DND-41 (cell line): ENCODE results near the gene MBLAC2.

Experiments
- ATAC-seq: fragments of 200-7000 bp; cut with Tn5 transposase; 3 replicates; pipeline ENCODE4 v1.9.1; 2021; ENCODE audit warnings: low read depth; ENCODE audit not compliant: insufficient read depth
- DNase-seq: peaks from one replicate; pipeline ENCODE4 v3.0.0-alpha.2; 2020
- H2AFZ ChIP-seq: 2 replicates; pipeline ENCODE4 v1.6.0; 2012; ENCODE audit warnings: low read depth, low read length
- H3K27ac ChIP-seq: 2 replicates; pipeline ENCODE4 v1.5.1; 2012; ENCODE audit warnings: low read length, inconsistent platforms
- H3K27me3 ChIP-seq: fragments of 200-600 bp; sonication (generic); 2 replicates; pipeline ENCODE4 v1.6.0; 2012; ENCODE audit warnings: low read length, mild to moderate bottlenecking, inconsistent platforms; ENCODE audit not compliant: insufficient read depth, poor library complexity
- H3K36me3 ChIP-seq: 2 replicates; pipeline ENCODE4 v1.5.1; 2012; ENCODE audit warnings: low read length, inconsistent platforms; ENCODE audit not compliant: insufficient read depth
- H3K4me1 ChIP-seq: 2 replicates; pipeline ENCODE4 v1.5.1; 2012; ENCODE audit warnings: mild to moderate bottlenecking, low read length; ENCODE audit not compliant: insufficient read depth
- H3K4me2 ChIP-seq: 2 replicates; pipeline ENCODE4 v1.6.0; 2012; ENCODE audit warnings: mild to moderate bottlenecking, moderate library complexity, low read length, inconsistent platforms; ENCODE audit not compliant: insufficient read depth
- H3K4me3 ChIP-seq, 2 experiments: fragments of 200-600 bp in 1 of 2; shearing (Covaris generic) in 1 of 2; 2 replicates each; pipeline ENCODE4 v1.5.1; 2012 to 2016; ENCODE audit warnings: inconsistent platforms in 2 of 2, low read length in 2 of 2, mild to moderate bottlenecking in 2 of 2, low read depth in 1 of 2, moderate library complexity in 1 of 2
- H3K79me2 ChIP-seq: 2 replicates; pipeline ENCODE4 v1.6.0; 2012; ENCODE audit warnings: low read length, inconsistent platforms; ENCODE audit not compliant: insufficient read depth
- H3K9ac ChIP-seq: 2 replicates; pipeline ENCODE4 v1.6.0; 2012; ENCODE audit warnings: low read depth, mild to moderate bottlenecking, inconsistent platforms, low read length, moderate library complexity
- H3K9me3 ChIP-seq: 2 replicates; pipeline ENCODE4 v1.5.1; 2012; ENCODE audit warnings: low read length, moderate library complexity, mild to moderate bottlenecking, inconsistent platforms; ENCODE audit not compliant: insufficient read depth, severe bottlenecking
- H4K20me1 ChIP-seq: 2 replicates; pipeline ENCODE4 v1.6.0; 2012; ENCODE audit warnings: low read length; ENCODE audit not compliant: insufficient read depth
- CTCF ChIP-seq: IDR thresholded peaks from 2 replicates; pipeline ENCODE4 v1.5.1; 2012; ENCODE audit warnings: borderline replicate concordance, low read length, moderate library complexity, mild to moderate bottlenecking; ENCODE audit not compliant: poor library complexity, severe bottlenecking; ENCODE audit errors: extremely low read depth
- EZH2 ChIP-seq: IDR thresholded peaks from 3 replicates; pipeline ENCODE4 v1.6.1; 2012; ENCODE audit warnings: borderline replicate concordance, low read depth, mild to moderate bottlenecking, moderate library complexity, low read length, inconsistent platforms; ENCODE audit not compliant: severe bottlenecking

The MBLAC2 gene

GRCh38 chr5:90474235-90475107 lies at the start of gene MBLAC2, which contains the start of gene POLR3G:
MBLAC2 (minus strand) TSS chr5:90474771; CDS start chr5:90474292, 479 bp downstream.
POLR3G (plus strand) TSS chr5:90474864; CDS start chr5:90485568, 10,704 bp downstream.
- H3K27me3 ChIP-seq = no peaks in the 10 kb centered on the region
- H3K36me3 ChIP-seq = peaks cover 8% of the 10 kb centered on the region
- H3K4me3 ChIP-seq = peak within 1 kb of the TSS; percentile 67 to 91
- DNase-seq = peak; percentile 94
- peak within 1 kb of the TSS; percentile 88 for H3K9ac ChIP-seq
- peak within 1 kb of the TSS; percentile 97 for H2AFZ ChIP-seq
- H3K4me1 ChIP-seq = peaks cover 55% of the 10 kb centered on the region
- peak within 1 kb of the TSS; percentile 80 for H3K4me2 ChIP-seq
- H3K9me3 ChIP-seq = no peaks in the 10 kb centered on the region
- peaks cover 35% of the 10 kb centered on the region for H3K79me2 ChIP-seq
- ATAC-seq = peak; percentile 89
- TF ChIP-seq CTCF (peak; percentile 55), EZH2 (no peak)
- peaks cover 3% of the 10 kb centered on the region; the same call in 1 of the 2 replicates for H4K20me1 ChIP-seq
- peak within 1 kb of the TSS; percentile 89 for H3K27ac ChIP-seq

GRCh38 chr5:90519081-90519480 lies 44.5 kb upstream of the MBLAC2 start:
- no peak overlapping the region for H3K4me3 ChIP-seq
- H3K79me2 ChIP-seq = no peaks in the 10 kb centered on the region
- H4K20me1 ChIP-seq = no peaks in the 10 kb centered on the region
- no peaks in the 10 kb centered on the region for H3K27me3 ChIP-seq
- H3K4me1 ChIP-seq = no peaks in the 10 kb centered on the region
- no peak overlapping the region for H3K9ac ChIP-seq
- no peak for TF ChIP-seq CTCF
- no peak for TF ChIP-seq EZH2
- H3K9me3 ChIP-seq = no peaks in the 10 kb centered on the region
- ATAC-seq (no peak), DNase-seq (no peak)
- H3K27ac ChIP-seq = no peak overlapping the region
- H3K4me2 ChIP-seq = no peak overlapping the region
- peaks cover 38% of the 10 kb centered on the region for H3K36me3 ChIP-seq
- H2AFZ ChIP-seq = no peak overlapping the region

DNA sequence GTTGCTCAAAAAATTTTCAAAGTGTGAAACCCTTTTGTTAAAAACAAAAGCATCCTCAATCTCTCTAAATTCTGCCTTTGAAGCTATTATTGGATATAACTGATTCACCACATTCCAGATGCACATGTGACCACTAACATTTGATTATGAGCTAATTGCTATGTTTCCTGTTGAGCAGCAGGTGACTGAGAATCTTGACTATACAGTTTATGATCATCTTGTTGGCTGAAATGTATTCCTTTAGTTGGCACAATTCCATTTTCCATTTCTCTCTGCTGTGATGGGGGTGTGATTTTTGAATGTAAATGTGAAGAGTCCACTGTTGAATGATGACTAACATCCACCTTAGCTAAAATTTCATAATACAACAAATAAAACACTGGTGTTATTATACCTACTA lies 44.1 kb upstream of the MBLAC2 start:
- ATAC-seq (peak; percentile 57; the same call in 2 of the 3 replicates), DNase-seq (no peak)
- TF ChIP-seq EZH2 (no peak), CTCF (no peak)
- Histone ChIP-seq H3K36me3 (peaks cover 34% of the 10 kb centered on the region), H2AFZ (no peak overlapping the region), H3K27me3 (no peaks in the 10 kb centered on the region), H3K9ac (no peak overlapping the region), H4K20me1 (no peaks in the 10 kb centered on the region), H3K27ac (no peak overlapping the region), H3K4me3 (no peak overlapping the region), H3K79me2 (no peaks in the 10 kb centered on the region), H3K4me1 (no peaks in the 10 kb centered on the region), H3K9me3 (no peaks in the 10 kb centered on the region), H3K4me2 (no peak overlapping the region)
